PC-3 (cell line): ENCODE data around the gene UPB1. TPM values are rescaled to one million over a fixed set of nuclear protein-coding genes. Genes with fewer than 3 reads are reported as not detected.
A peak's percentile ranks its signal among the peaks of the same experiment; 100 is the strongest.

ENCODE experiments used
- ATAC-seq: fragments of 200-7000 bp; cut with Tn5 transposase; 2 replicates; pipeline ENCODE4 v1.9.1; 2020; ENCODE audit warnings: mild to moderate bottlenecking, moderate library complexity
- BruUV-seq: library from RNA; stranded (reverse); fragments of 400-500 nt; replicated peaks from 2 replicates; lab custom pipeline; 2021; lab: Mats Ljungman, UMichigan
- CTCF ChIA-PET: fragments of 300-600 bp; sonication (Branson Sonifier 250); formaldehyde crosslinking; loops from one replicate; lab custom pipeline; 2022; ENCODE audit warnings: antibody characterized with exemption; lab: Charles Lee
- POLR2A ChIA-PET: fragments of 300-600 bp; sonication (Branson Sonifier 250); formaldehyde crosslinking; loops from one replicate; lab custom pipeline; 2022; ENCODE audit warnings: antibody characterized with exemption; ENCODE audit not compliant: unreplicated experiment; lab: Charles Lee
- DNase-seq: peaks from one replicate; pipeline ENCODE4 v3.0.0-alpha.2; 2015
- H2AFZ ChIP-seq: fragments of 300-600 bp; sonication (generic); 2 replicates; pipeline ENCODE4 v1.6.0; 2016; ENCODE audit warnings: antibody characterized with exemption, low read length
- H3F3A ChIP-seq: fragments of 300-600 bp; sonication (generic); one replicate; pipeline ENCODE4 v1.6.0; 2017; ENCODE audit warnings: antibody characterized with exemption, low read length, control low read depth, mild to moderate bottlenecking; ENCODE audit not compliant: unreplicated experiment
- H3K27ac ChIP-seq: fragments of 300-600 bp; sonication (generic); 2 replicates; pipeline ENCODE4 v1.5.1; 2016; ENCODE audit warnings: mild to moderate bottlenecking, low read length
- H3K27me3 ChIP-seq: fragments of 300-600 bp; sonication (generic); 2 replicates; pipeline ENCODE4 v1.6.1; 2016; ENCODE audit warnings: low read length, mixed read lengths
- H3K36me3 ChIP-seq: fragments of 300-600 bp; sonication (generic); 2 replicates; pipeline ENCODE4 v1.6.1; 2016; ENCODE audit warnings: low read depth, mixed run types, low read length, mixed read lengths
- H3K4me1 ChIP-seq: fragments of 300-600 bp; sonication (generic); 2 replicates; pipeline ENCODE4 v1.5.1; 2016; ENCODE audit warnings: low read length; ENCODE audit not compliant: insufficient read depth
- H3K4me2 ChIP-seq: fragments of 300-600 bp; sonication (generic); 2 replicates; pipeline ENCODE4 v1.6.0; 2016; ENCODE audit warnings: low read length
- H3K4me3 ChIP-seq: fragments of 300-600 bp; sonication (generic); 2 replicates; pipeline ENCODE4 v1.5.1; 2016; ENCODE audit warnings: mild to moderate bottlenecking, low read length, mixed read lengths
- H3K79me2 ChIP-seq: fragments of 300-600 bp; sonication (generic); 2 replicates; pipeline ENCODE4 v1.6.1; 2017; ENCODE audit warnings: low read length, mixed read lengths
- H3K9ac ChIP-seq: fragments of 300-600 bp; sonication (generic); 2 replicates; pipeline ENCODE4 v1.6.0; 2016; ENCODE audit warnings: mild to moderate bottlenecking, low read length
- H3K9me2 ChIP-seq: fragments of 300-600 bp; sonication (generic); replicated peaks from 2 replicates; pipeline ENCODE4 v1.6.1; 2016; ENCODE audit warnings: mixed run types, low read length, mixed read lengths
- H3K9me3 ChIP-seq: fragments of 300-600 bp; sonication (generic); 2 replicates; pipeline ENCODE4 v1.6.1; 2016; ENCODE audit warnings: low read length, mixed read lengths
- H4K20me1 ChIP-seq: fragments of 300-600 bp; sonication (generic); 2 replicates; pipeline ENCODE4 v1.6.1; 2016; ENCODE audit warnings: low read length, mixed read lengths
- EZH2 ChIP-seq: fragments of 300-600 bp; sonication (generic); IDR thresholded peaks from one replicate; pipeline ENCODE4 v1.6.1; 2017; ENCODE audit warnings: antibody characterized with exemption, mild to moderate bottlenecking, low read length; ENCODE audit not compliant: unreplicated experiment
- EZH2phosphoT487 ChIP-seq: fragments of 300-600 bp; sonication (generic); IDR thresholded peaks from 2 replicates; pipeline ENCODE4 v1.6.1; 2018; ENCODE audit warnings: mild to moderate bottlenecking, antibody characterized with exemption, low read length, borderline replicate concordance
- intact Hi-C: fragments of 100-400 bp; cut with micrococcal nuclease; formaldehyde crosslinking; loops from 2 replicates; pipeline ENCODE4 v1.9.0; 2023
- total RNA-seq: library from RNA; depleted of rRNA; stranded (reverse); fragments of >200 nt; gene quantifications from 2 replicates; pipeline ENCODE4 v1.2.3, GENCODE V29; 2014
- TF ChIP-seq, protein P1 (sequence below): fragments of 300-600 bp; sonication (generic); conservative IDR thresholded peaks from 2 replicates; pipeline ENCODE4 v1.5.1; 2017; ENCODE audit warnings: antibody characterized with exemption, low read depth, mild to moderate bottlenecking, low read length

The UPB1 gene
- total RNA-seq, 1 experiment from 2014 or later: 0.29 TPM

GRCh38 chr22:24518771-24519485, 23.8 kb downstream of the UPB1 start:
- no peaks in the 10 kb centered on the region for H3K27me3 ChIP-seq
- TF ChIP-seq, protein P1, sequence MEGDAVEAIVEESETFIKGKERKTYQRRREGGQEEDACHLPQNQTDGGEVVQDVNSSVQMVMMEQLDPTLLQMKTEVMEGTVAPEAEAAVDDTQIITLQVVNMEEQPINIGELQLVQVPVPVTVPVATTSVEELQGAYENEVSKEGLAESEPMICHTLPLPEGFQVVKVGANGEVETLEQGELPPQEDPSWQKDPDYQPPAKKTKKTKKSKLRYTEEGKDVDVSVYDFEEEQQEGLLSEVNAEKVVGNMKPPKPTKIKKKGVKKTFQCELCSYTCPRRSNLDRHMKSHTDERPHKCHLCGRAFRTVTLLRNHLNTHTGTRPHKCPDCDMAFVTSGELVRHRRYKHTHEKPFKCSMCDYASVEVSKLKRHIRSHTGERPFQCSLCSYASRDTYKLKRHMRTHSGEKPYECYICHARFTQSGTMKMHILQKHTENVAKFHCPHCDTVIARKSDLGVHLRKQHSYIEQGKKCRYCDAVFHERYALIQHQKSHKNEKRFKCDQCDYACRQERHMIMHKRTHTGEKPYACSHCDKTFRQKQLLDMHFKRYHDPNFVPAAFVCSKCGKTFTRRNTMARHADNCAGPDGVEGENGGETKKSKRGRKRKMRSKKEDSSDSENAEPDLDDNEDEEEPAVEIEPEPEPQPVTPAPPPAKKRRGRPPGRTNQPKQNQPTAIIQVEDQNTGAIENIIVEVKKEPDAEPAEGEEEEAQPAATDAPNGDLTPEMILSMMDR: no peak
- TF ChIP-seq EZH2phosphoT487 (no peak), EZH2 (no peak)
- DNase-seq: no peak
- intact Hi-C loops: no loop called here
- no peak overlapping the region for H3K27ac ChIP-seq
- ChIA-PET CTCF (no interaction called here), POLR2A (no interaction called here)
- no peaks in the 10 kb centered on the region for H4K20me1 ChIP-seq
- H3K9me3 ChIP-seq: no peaks in the 10 kb centered on the region
- H3K4me1 ChIP-seq: no peaks in the 10 kb centered on the region
- H3K4me2 ChIP-seq: no peak overlapping the region
- H3K9me2 ChIP-seq: no peaks in the 10 kb centered on the region
- no peak for ATAC-seq
- H3K36me3 ChIP-seq: no peaks in the 10 kb centered on the region
- H2AFZ ChIP-seq: no peak overlapping the region
- H3F3A ChIP-seq: no peaks in the 10 kb centered on the region
- no TSS peak for BruUV-seq
- H3K4me3 ChIP-seq: no peak overlapping the region
- H3K9ac ChIP-seq: no peak overlapping the region
- no peaks in the 10 kb centered on the region for H3K79me2 ChIP-seq

DNA sequence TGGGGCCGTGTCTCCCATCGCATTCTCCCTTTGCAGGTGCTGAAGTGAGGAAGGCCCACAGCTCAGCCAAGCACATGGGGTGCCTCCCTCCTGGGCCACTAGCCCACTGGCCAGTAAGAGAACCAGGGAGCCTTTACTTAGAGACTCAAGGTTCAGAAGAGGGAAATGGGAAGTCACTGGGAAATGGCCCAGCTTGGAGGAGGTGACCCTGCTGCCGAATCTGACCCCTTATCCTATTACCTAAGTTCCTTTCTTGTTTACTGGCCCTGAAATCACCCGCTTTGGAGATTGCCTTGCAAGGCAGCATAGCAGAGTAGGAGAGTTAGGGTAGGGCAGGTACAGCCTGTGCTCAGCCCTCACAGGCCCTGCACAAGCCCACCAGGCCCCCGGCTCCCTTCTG, 24.4 kb downstream of the UPB1 start:
- H3K9me3 ChIP-seq: no peaks in the 10 kb centered on the region
- no TSS peak for BruUV-seq
- intact Hi-C loops: no loop called here
- no peaks in the 10 kb centered on the region for H4K20me1 ChIP-seq
- H3K27ac ChIP-seq: no peak overlapping the region
- POLR2A ChIA-PET: no interaction called here
- DNase-seq (no peak), ATAC-seq (no peak)
- H3K36me3 ChIP-seq: no peaks in the 10 kb centered on the region
- no peaks in the 10 kb centered on the region for H3K27me3 ChIP-seq
- H3K4me1 ChIP-seq: no peaks in the 10 kb centered on the region
- no peak overlapping the region for H3K9ac ChIP-seq
- no peaks in the 10 kb centered on the region for H3F3A ChIP-seq
- H3K4me2 ChIP-seq: no peak overlapping the region
- H3K9me2 ChIP-seq: no peaks in the 10 kb centered on the region
- no peak overlapping the region for H2AFZ ChIP-seq
- TF ChIP-seq EZH2phosphoT487: no peak
- no peak for TF ChIP-seq EZH2
- TF ChIP-seq, protein P1: no peak
- H3K79me2 ChIP-seq: no peaks in the 10 kb centered on the region
- no peak overlapping the region for H3K4me3 ChIP-seq
- CTCF ChIA-PET: no interaction called here

DNA sequence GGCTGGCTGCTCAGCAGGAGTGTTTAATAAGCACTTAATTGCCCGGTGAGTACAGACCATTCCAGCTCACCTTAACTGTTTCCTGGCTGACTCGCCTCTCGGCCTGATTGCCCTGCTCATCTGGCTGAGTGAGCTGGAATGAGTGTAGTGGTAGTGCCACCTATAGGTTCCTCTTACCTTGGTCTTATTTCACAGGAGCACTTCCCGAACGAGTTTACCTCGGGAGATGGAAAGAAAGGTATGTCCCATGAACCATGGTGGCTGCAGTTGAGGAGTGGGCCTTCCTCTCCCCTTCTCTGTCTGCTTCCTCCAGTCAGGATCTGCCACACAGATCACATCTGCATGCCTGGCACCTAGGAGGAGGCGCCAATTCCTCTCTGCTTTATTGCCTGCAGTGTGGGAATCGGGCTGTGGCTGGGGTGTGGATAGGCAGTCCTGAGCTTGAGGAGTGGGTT, 26.7 kb downstream of the UPB1 start:
- Histone ChIP-seq H3K9me2 (no peaks in the 10 kb centered on the region), H3K4me2 (peak overlapping the region; percentile 52), H3F3A (no peaks in the 10 kb centered on the region), H4K20me1 (no peaks in the 10 kb centered on the region), H3K27ac (no peak overlapping the region), H3K4me3 (no peak overlapping the region), H2AFZ (peak overlapping the region; percentile 79), H3K36me3 (no peaks in the 10 kb centered on the region), H3K4me1 (no peaks in the 10 kb centered on the region), H3K79me2 (no peaks in the 10 kb centered on the region), H3K9me3 (no peaks in the 10 kb centered on the region), H3K27me3 (no peaks in the 10 kb centered on the region), H3K9ac (no peak overlapping the region)
- BruUV-seq: no TSS peak
- peak; percentile 83 for DNase-seq
- peak; percentile 91 for ATAC-seq
- TF ChIP-seq EZH2 (no peak), EZH2phosphoT487 (no peak)
- TF ChIP-seq, protein P1: peak; percentile 71
- ChIA-PET POLR2A (no interaction called here), CTCF (interaction anchor here (0.8 to 1.0 kb wide), 2 partner anchors 15 to 98 kb away, joined by 3 to 7 read pairs; no protein-coding TSS in a partner anchor)
- intact Hi-C loops: loop anchor here (1.0 to 2.0 kb wide), 2 partner anchors 99 to 197 kb away; no protein-coding TSS in a partner anchor
